Natural killer cell treated with Interleukin-12 subunit alpha and Interleukin-12 subunit beta and Interleukin-15 and Interleukin-18, amount 100 ng/mL, for 72 hours (primary cell): ENCODE data around the gene C1QL1. TPM values are rescaled to one million over a fixed set of nuclear protein-coding genes. Genes with fewer than 3 reads are reported as not detected.

Experiments used
- ATAC-seq, 2 donors: fragments of 150-1000 bp; cut with Tn5 transposase in 1 of 2; sonication (Bioruptor Pico), chemical (Tn5 transposase) in 1 of 2; 2 replicates each; pipeline ENCODE4 v1.10.0; 2021
- DNase-seq: peaks from one replicate; pipeline ENCODE4 v3.0.0; 2022; ENCODE audit warnings: low spot score
- H3K27ac Mint-ChIP-seq, 2 donors: 1 replicate in 1 of 2; 2 replicates in 1 of 2; pipeline ENCODE4 v1.8.0; 2022; ENCODE audit warnings: mixed read lengths in 2 of 2, mild to moderate bottlenecking in 1 of 2, moderate library complexity in 1 of 2
- H3K27me3 Mint-ChIP-seq, 2 donors: 1 replicate in 1 of 2; 2 replicates in 1 of 2; pipeline ENCODE4 v1.8.0; 2022; ENCODE audit warnings: mixed read lengths in 2 of 2
- H3K36me3 Mint-ChIP-seq: one replicate; pipeline ENCODE4 v1.8.0; 2022; ENCODE audit warnings: mixed read lengths
- H3K4me1 Mint-ChIP-seq, 2 donors: 1 replicate in 1 of 2; 2 replicates in 1 of 2; pipeline ENCODE4 v1.8.0; 2022; ENCODE audit warnings: low read depth in 2 of 2, mixed read lengths in 2 of 2, mild to moderate bottlenecking in 1 of 2
- H3K4me3 Mint-ChIP-seq: one replicate; pipeline ENCODE4 v1.8.0; 2022; ENCODE audit warnings: mixed read lengths
- H3K9me3 Mint-ChIP-seq: 2 replicates; pipeline ENCODE4 v1.8.0; 2022; ENCODE audit warnings: mixed read lengths
- total RNA-seq, 2 donors: library from RNA; stranded (reverse); gene quantifications; one replicate each; pipeline ENCODE4 v1.2.3, GENCODE V29; 2022

Gene C1QL1
- total RNA-seq, 2 donors from 2014 or later = not detected

DNA sequence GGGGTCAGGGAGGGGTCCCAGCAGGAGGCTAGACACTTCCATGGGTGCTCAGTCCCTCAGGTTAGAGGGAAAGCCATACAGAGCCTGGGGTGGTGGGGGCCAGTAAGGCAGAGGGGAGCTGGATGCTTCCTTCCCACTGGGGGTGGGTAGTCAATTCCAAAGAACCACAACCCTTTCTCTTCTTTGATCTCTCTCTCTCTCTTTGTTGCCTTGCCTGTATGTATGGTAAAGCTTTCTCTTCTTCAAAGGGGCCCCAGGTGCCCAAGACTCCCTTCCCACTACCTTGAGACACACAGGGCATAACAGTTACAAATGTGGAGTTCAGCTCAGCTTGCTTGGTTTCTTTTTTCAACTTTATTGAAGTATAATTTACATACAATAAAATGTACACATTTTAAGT is 30.5 kb upstream of the C1QL1 start:
- Mint-ChIP-seq H3K27ac (no peak overlapping the region), H3K4me3 (no peak overlapping the region), H3K9me3 (no peaks in the 10 kb centered on the region), H3K27me3 (peaks cover 9 to 19% of the 10 kb centered on the region in 2 donors), H3K36me3 (no peaks in the 10 kb centered on the region), H3K4me1 (no peaks in the 10 kb centered on the region)
- ATAC-seq (no peak), DNase-seq (no peak)

GRCh38 chr17:44997733-44998520 is 29.8 kb upstream of the C1QL1 start:
- H3K4me3 Mint-ChIP-seq = no peak overlapping the region
- H3K9me3 Mint-ChIP-seq = no peaks in the 10 kb centered on the region
- ATAC-seq (peak in 1 of 2 donors; percentile 37), DNase-seq (no peak)
- peaks cover 9 to 19% of the 10 kb centered on the region in 2 donors for H3K27me3 Mint-ChIP-seq
- H3K4me1 Mint-ChIP-seq = no peaks in the 10 kb centered on the region
- H3K27ac Mint-ChIP-seq = no peak overlapping the region
- no peaks in the 10 kb centered on the region for H3K36me3 Mint-ChIP-seq

DNA sequence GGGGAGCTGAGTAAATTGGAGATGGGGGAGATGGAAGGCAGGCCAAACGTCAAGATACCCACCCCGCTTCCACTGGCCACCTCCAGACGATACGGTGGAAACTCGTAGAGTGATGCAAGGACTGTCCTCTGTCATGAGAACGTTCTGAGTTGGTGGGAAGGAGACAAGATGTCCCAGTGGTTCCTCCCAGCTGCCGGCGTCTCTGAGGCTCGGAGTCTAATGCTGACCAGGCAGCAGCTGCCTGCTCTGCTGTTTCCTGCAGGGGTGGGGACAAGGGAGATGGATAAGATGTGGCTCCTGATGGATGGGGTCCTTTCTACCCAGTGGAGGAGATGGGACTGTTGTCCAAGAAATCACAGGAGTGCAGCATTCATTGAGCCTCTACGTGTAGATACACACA is 28.2 kb upstream of the C1QL1 start:
- H3K36me3 Mint-ChIP-seq = no peaks in the 10 kb centered on the region
- no peak overlapping the region for H3K27ac Mint-ChIP-seq
- no peaks in the 10 kb centered on the region for H3K4me1 Mint-ChIP-seq
- no peak overlapping the region for H3K4me3 Mint-ChIP-seq
- H3K9me3 Mint-ChIP-seq = no peaks in the 10 kb centered on the region
- no peak for ATAC-seq
- H3K27me3 Mint-ChIP-seq = peaks cover 9 to 19% of the 10 kb centered on the region in 2 donors
- no peak for DNase-seq

- Mint-ChIP-seq H3K9me3 (no peaks in the 10 kb centered on the region), H3K4me1 (no peaks in the 10 kb centered on the region), H3K27ac (no peak overlapping the region), H3K27me3 (peaks cover 9 to 17% of the 10 kb centered on the region in 2 donors), H3K4me3 (no peak overlapping the region), H3K36me3 (no peaks in the 10 kb centered on the region)
- DNase-seq = no peak
- ATAC-seq = no peak
Measured at GRCh38 chr17:44995436-44996001, 27.4 kb upstream of the C1QL1 start.

- Mint-ChIP-seq H3K4me1 (no peaks in the 10 kb centered on the region), H3K9me3 (no peaks in the 10 kb centered on the region), H3K27me3 (peaks cover 22% of the 10 kb centered on the region in 2 donors), H3K27ac (no peak overlapping the region), H3K36me3 (no peaks in the 10 kb centered on the region), H3K4me3 (no peak overlapping the region)
- ATAC-seq = no peak
- DNase-seq = no peak
Measured at GRCh38 chr17:44992242-44992939, 24.3 kb upstream of the C1QL1 start.

- no peak for ATAC-seq
- H3K4me3 Mint-ChIP-seq = no peak overlapping the region
- no peaks in the 10 kb centered on the region for H3K36me3 Mint-ChIP-seq
- peaks cover 13 to 19% of the 10 kb centered on the region in 2 donors for H3K27me3 Mint-ChIP-seq
- H3K9me3 Mint-ChIP-seq = no peaks in the 10 kb centered on the region
- no peaks in the 10 kb centered on the region for H3K4me1 Mint-ChIP-seq
- H3K27ac Mint-ChIP-seq = no peak overlapping the region
- no peak for DNase-seq
Measured at GRCh38 chr17:44990994-44991393, 22.9 kb upstream of the C1QL1 start.

DNA sequence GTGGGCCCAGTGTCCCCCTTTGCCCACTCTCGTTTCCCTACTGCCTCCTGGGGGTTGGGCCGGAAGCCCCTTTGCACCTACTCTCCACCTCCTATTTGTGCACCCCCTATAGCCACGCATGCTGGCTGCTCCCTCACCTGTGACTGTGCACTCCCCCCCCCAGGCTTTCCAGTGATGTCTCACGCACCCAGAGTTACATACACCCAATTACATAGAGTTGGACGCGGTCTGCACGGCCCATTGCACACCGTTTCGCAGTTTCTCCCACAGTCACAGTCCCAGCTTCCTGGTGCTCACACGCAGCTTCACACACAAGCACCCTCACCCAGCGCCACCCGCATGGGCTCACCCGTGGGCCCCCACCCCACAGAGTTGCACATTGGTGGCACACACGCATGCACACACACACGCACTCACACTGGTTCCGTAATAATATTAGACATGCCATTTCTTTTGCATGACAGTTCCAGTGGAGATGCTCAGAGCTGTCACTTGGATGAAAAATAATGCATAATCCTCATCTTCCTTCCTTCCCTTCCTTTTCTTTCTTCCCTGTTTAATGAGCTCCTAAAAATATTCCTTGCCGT is 21.5 kb upstream of the C1QL1 start:
- peaks cover 13 to 19% of the 10 kb centered on the region in 2 donors for H3K27me3 Mint-ChIP-seq
- H3K36me3 Mint-ChIP-seq = no peaks in the 10 kb centered on the region
- H3K27ac Mint-ChIP-seq = no peak overlapping the region
- no peaks in the 10 kb centered on the region for H3K9me3 Mint-ChIP-seq
- ATAC-seq = no peak
- no peak for DNase-seq
- no peak overlapping the region for H3K4me3 Mint-ChIP-seq
- H3K4me1 Mint-ChIP-seq = no peaks in the 10 kb centered on the region

GRCh38 chr17:44988044-44988942 is 20.2 kb upstream of the C1QL1 start:
- DNase-seq (no peak), ATAC-seq (no peak)
- no peaks in the 10 kb centered on the region for H3K36me3 Mint-ChIP-seq
- no peaks in the 10 kb centered on the region for H3K4me1 Mint-ChIP-seq
- no peak overlapping the region for H3K4me3 Mint-ChIP-seq
- H3K9me3 Mint-ChIP-seq = no peaks in the 10 kb centered on the region
- H3K27ac Mint-ChIP-seq = no peak overlapping the region
- peaks cover 13 to 19% of the 10 kb centered on the region in 2 donors for H3K27me3 Mint-ChIP-seq

DNA sequence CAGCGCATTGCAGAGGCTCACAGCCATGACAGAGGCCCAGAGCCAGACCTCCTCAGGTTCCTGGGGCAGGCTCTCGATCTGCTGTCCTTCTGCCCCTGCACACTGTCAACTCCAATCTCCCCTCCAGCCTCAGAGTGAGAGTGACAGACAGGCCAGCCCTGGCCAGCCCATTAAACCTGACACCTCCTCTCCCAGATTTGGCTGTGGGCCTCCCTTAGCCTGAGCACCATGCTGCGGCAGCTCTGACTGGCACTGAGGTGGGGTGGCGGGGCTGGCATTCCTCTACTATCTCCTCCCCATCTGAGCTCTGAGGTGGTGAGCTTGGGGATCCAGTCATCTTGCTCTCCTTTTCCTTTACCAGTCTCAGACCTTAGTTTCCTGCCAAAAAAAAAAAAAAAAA is 15.5 kb upstream of the C1QL1 start:
- ATAC-seq (no peak), DNase-seq (no peak)
- Mint-ChIP-seq H3K36me3 (no peaks in the 10 kb centered on the region), H3K4me1 (no peaks in the 10 kb centered on the region), H3K4me3 (no peak overlapping the region), H3K27me3 (peaks cover 21 to 27% of the 10 kb centered on the region in 2 donors), H3K27ac (no peak overlapping the region), H3K9me3 (no peaks in the 10 kb centered on the region)

DNA sequence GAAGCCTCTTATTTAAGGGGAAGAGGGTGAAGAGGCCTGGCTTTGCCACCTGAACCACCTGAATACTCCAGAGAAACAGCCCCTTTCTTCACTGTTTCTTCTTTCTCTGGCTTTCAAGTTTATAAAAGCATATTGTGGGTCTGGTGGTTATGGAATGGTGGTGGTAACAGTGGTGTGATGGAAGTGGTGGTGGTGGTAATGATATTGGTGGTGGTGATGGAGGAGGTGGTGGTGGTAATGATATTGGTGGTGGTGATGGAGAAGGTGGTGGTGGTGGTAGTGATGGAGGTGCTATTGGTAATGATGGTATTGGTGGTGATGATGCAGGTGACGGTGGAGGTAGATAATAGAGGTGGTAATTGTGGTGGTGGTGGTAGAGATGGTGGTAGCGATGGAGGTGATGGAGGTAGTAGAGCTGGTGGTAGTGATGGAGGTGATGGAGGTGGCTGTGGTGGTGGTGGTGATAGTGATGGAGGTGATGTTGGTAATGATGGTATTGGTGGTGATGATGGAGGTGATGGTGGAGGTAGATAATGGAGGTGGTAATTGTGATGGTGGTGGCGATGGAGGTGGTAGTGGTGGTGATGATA is 14.1 kb upstream of the C1QL1 start:
- Mint-ChIP-seq H3K9me3 (no peaks in the 10 kb centered on the region), H3K27ac (no peak overlapping the region)
- ATAC-seq = no peak

GRCh38 chr17:44981221-44981968 is 13.3 kb upstream of the C1QL1 start:
- H3K36me3 Mint-ChIP-seq = no peaks in the 10 kb centered on the region
- no peaks in the 10 kb centered on the region for H3K9me3 Mint-ChIP-seq
- ATAC-seq (no peak), DNase-seq (no peak)
- no peak overlapping the region for H3K27ac Mint-ChIP-seq
- no peak overlapping the region for H3K4me3 Mint-ChIP-seq
- H3K4me1 Mint-ChIP-seq = no peaks in the 10 kb centered on the region
- H3K27me3 Mint-ChIP-seq = peaks cover 14 to 27% of the 10 kb centered on the region in 2 donors

More for the DNA sequence above, 14.1 kb upstream of the C1QL1 start:
- H3K27me3 Mint-ChIP-seq = peaks cover 16 to 27% of the 10 kb centered on the region in 2 donors
- H3K36me3 Mint-ChIP-seq = no peaks in the 10 kb centered on the region
- no peak for DNase-seq
- H3K4me3 Mint-ChIP-seq = no peak overlapping the region
- H3K4me1 Mint-ChIP-seq = no peaks in the 10 kb centered on the region

DNA sequence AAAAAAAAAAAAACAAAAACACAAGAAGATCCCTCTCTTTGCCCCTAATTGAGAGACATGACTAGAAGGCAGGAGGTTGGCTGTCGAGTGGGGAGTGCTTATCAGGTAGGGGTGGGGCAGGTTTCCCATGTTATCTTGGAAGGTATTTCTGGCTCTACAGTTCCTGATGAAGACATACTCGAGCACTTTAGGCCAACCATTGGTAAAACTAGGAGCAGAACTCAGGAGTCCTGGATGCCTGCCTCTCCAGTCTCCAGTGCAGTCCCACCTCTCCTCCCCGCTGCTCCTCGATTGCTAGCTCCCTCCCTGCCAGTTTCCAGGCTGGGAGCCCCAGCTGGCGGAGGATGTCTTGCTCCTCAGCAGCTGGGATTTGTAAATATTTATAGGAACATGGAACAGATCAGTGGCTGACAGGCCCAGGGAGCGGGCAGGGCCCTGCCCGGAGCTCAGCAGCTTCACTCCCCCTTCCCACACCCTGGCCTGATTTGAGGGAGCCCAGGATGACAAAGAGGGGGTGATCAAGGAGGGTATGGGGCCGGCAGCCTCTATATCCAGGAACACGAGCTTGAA is 11.4 kb upstream of the C1QL1 start:
- Mint-ChIP-seq H3K27ac (no peak overlapping the region), H3K36me3 (no peaks in the 10 kb centered on the region), H3K4me3 (no peak overlapping the region), H3K9me3 (no peaks in the 10 kb centered on the region), H3K27me3 (peaks cover 22 to 33% of the 10 kb centered on the region in 2 donors), H3K4me1 (no peaks in the 10 kb centered on the region)
- ATAC-seq (no peak), DNase-seq (no peak)
